NCI-H345 treated with DMSO at 0.1 percent for 48 hours (cell line): ENCODE data around the gene SMARCA2.

ENCODE experiments used
- DNase-seq: peaks from one replicate; lab custom pipeline; 2025; ENCODE audit not compliant: unreplicated experiment; lab: John Stamatoyannopoulos, UW

Gene SMARCA2

GRCh38 chr9:2086971-2087370 lies 71.8 kb downstream of the SMARCA2 start:
- DNase-seq = no peak

GRCh38 chr9:2087500-2088313 lies 72.6 kb downstream of the SMARCA2 start:
- peak; percentile 3 for DNase-seq

DNA sequence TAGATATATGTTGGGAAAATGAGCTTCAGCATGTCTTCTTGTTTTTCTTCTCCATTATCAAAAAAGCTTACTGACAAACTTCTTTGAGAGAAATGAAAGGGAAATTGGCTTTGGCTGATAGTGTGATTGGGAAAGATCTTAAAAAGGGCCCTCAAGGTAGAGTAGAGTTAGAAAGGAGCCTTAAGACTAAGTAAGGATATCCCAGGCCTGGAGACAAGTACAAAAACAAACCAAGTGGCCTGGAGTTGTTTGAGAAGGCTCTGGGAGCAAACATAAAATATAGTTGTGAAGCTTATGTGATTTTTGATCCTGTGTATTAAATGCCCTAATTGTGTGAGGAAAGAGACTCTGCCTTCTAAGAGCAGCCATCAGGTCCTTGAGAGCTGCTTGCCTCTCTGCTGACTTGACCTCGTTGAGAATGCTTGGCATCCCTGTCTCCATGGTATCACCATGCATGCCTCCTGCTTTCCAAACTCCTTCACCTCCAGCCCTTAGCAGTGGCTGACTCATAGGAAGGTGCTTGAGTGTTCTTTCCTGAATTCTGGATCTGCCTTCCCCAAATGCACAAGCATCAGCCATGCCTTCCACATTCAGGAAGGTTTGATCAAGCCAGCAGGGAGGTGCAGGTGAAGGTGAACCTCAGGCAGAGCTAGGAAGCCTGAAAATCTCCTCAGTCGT lies 78.9 kb downstream of the SMARCA2 start:
- no peak for DNase-seq

DNA sequence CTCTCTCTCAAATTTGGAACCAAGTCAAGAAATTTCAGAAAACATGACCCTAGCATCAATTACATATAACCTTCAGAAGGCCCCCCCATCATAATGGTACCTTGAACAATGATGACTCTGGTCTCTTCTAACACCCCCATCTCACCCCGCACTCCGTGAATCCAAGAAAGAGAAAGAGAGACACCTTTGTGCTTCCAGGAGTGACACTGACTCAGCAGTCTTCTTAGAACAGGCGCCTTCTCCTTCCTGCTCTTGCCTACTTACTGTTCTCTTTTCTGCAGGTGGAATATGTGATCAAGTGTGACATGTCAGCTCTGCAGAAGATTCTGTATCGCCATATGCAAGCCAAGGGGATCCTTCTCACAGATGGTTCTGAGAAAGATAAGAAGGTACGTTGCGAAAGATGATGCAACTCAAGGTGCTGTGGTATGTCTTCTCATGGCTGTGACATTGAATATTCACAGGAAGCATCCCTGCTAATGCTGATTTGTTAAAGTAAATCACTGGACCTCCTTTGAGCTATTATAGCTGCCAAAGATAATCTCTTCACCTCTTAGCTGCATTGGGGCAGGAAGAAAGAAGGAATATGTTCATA lies 81.3 kb downstream of the SMARCA2 start:
- DNase-seq = no peak

- DNase-seq = no peak
Measured at GRCh38 chr9:2106666-2107065, 91.5 kb downstream of the SMARCA2 start.

DNA sequence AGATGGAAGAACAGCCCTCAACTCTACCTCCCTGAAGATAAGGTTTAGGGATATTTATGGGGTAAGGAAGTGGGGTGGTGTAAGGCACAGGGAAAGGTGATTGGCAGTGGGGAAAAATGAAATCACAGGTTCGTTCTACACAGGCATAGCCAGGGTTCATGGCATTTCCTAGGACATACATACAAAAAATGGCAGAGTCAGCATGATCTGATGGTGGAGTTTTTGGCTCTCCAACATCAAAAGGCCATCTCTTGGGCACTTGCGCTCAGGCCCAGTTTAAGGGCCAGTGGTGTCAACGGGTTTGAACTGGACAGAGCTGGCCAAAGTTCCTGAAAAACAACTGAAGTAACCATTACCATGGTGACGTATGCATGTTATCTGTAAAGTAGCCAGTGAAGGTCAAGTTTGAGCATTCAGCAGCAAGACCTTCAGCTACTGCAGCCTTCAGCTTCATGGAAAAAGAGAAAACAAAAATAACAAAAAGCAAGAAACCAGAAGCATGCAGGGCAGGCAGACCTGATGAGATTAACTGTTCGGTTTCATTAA lies 92.8 kb downstream of the SMARCA2 start:
- no peak for DNase-seq

GRCh38 chr9:2109069-2109650 lies 94.0 kb downstream of the SMARCA2 start:
- DNase-seq = no peak

GRCh38 chr9:2110036-2110435 lies 94.9 kb downstream of the SMARCA2 start:
- no peak for DNase-seq

- DNase-seq = no peak
Measured at GRCh38 chr9:2116073-2116472, 100.9 kb downstream of the SMARCA2 start.

- DNase-seq = no peak
Measured at GRCh38 chr9:2117527-2117926, 102.4 kb downstream of the SMARCA2 start.

DNA sequence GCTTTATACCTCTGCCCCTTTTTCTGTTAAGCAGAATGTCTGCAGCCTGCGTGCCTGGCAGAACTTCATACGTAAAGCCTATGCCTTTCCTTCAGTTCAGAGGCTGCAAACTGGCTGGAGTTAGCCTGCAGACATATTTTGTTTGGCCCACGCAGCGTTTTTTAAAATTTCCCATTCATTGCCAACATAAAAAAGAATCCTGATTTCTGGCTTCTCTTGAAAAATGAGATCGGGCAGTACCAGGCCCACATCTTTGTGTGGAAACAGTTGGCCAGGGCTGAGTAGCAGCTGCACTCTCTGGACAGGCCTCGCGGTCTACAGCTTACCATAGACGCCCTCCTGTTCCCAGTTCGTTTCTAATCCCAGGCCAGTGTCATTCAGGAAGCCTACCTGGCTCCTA lies 104.4 kb downstream of the SMARCA2 start:
- no peak for DNase-seq

GRCh38 chr9:2120926-2121689 lies 106.0 kb downstream of the SMARCA2 start:
- no peak for DNase-seq

DNA sequence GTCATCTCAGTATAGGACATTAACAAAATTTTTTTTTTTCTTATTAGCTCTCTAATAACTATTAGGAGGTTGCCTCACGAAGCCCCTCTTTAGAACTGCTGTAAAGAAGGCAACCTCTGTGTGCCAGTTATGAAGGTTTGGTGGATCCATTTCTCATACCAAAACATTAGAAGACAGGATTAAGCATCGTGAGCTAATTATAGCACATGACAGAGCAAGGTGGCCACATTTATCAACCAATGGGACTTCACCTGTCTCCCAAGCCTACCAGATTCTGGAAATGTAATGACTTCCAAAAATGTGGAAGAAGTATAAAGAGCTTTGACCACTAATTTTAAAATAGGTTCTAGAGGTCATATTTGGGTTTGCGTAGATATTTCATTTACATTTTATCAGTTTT lies 107.2 kb downstream of the SMARCA2 start:
- no peak for DNase-seq

DNA sequence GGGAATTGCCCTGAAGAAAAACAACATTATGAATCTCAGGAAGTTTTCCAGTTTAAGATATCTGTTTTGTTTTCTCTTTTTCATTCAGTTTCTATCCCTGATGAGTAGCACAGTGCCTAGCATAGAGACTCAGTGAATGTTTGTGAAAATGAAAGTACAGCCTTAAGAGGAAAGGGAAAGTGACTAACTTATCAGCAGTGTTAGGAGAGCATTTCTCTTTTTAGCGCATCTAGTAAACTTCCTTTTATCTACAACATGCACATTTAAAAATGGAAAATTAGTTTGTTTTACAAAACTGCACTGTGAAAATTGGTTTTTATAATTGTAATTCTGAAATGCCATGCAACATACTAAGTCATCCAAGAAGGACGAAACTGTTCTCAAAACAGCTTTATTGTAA lies 110.8 kb downstream of the SMARCA2 start:
- DNase-seq = no peak

GRCh38 chr9:2126331-2126803 lies 111.2 kb downstream of the SMARCA2 start:
- DNase-seq = no peak

- DNase-seq = no peak
Measured at GRCh38 chr9:2127486-2127885, 112.3 kb downstream of the SMARCA2 start.

DNA sequence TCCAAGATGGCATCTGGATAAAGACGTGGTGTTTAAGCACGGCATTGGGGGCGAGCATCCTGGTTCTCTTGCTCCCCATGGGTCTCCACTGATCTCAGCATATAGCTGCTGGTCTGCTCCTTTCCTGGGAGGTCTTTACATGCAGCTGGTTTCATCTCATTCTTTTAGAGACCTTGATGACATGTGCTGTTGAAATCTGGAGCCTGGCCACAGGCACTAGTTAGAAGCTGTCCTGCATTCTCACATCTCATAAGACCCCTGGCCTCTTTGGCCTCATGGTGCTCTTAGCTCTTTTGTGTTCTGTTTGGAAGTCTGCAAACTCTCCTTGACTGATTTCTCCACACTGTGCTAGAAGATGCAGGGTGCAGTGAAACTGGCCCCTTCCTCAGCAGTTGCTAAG lies 113.0 kb downstream of the SMARCA2 start:
- DNase-seq = no peak

GRCh38 chr9:2128618-2129017 lies 113.5 kb downstream of the SMARCA2 start:
- no peak for DNase-seq

- no peak for DNase-seq
Measured at GRCh38 chr9:2130941-2131340, 115.8 kb downstream of the SMARCA2 start.

DNA sequence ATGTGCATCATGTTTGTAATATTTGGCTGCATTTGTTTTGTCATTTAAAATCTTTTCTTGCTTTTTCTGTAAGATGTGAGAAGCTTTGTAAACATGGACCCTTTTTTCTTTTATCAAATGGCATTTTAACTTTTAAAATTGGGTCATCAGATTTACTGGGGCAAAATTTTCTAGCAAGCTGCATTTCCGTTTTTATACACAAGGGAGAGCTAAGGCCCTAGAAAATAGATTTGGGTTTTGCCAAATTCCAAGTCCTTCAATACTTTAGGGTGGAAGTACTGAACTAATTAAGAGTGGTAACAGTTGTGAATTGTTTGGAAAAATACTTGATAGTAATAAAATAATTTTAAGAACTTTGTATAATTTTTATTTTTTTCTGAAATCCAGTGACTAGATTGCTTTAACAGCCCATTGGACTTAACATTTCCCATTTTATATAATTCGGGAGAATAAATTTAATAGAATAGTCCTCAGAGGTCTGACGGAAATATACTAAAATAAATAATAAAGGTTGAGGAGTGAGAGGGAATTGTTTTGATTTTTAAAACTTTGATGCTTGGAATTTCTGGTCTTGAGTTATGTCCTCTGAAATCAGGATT lies 117.4 kb downstream of the SMARCA2 start:
- no peak for DNase-seq
